Mesenchymal stem cell (in vitro differentiated cells and primary cell): ENCODE results near the gene TNFAIP8.

Source experiments
- DNase-seq: peaks from one replicate; pipeline ENCODE4 v3.0.0-alpha.2; 2013
- H2AFZ ChIP-seq: one replicate; pipeline ENCODE4 v1.6.1; 2013; ENCODE audit warnings: low read depth, mild to moderate bottlenecking, control low read depth, inconsistent platforms, low read length, moderate library complexity
- H2AK5ac ChIP-seq: 2 replicates; pipeline ENCODE4 v1.6.1; 2013; ENCODE audit warnings: low read length, moderate library complexity, mild to moderate bottlenecking, inconsistent platforms; ENCODE audit not compliant: severe bottlenecking
- H2BK120ac ChIP-seq: one replicate; pipeline ENCODE4 v1.6.1; 2013; ENCODE audit warnings: low read depth, mild to moderate bottlenecking, inconsistent platforms, low read length, moderate library complexity
- H2BK12ac ChIP-seq, 2 experiments: one replicate each; pipeline ENCODE4 v1.6.1; 2013; ENCODE audit warnings: inconsistent platforms in 2 of 2, low read length in 2 of 2, mild to moderate bottlenecking in 2 of 2, moderate library complexity in 2 of 2, control low read depth in 1 of 2
- H2BK15ac ChIP-seq: one replicate; pipeline ENCODE4 v1.6.1; 2013; ENCODE audit warnings: mild to moderate bottlenecking, low read depth, inconsistent platforms; ENCODE audit not compliant: poor library complexity, severe bottlenecking
- H2BK5ac ChIP-seq: 2 replicates; pipeline ENCODE4 v1.6.1; 2013; ENCODE audit warnings: low read depth, mild to moderate bottlenecking, low read length, control low read depth, inconsistent platforms; ENCODE audit not compliant: poor library complexity, severe bottlenecking
- H3K14ac ChIP-seq, 2 experiments: one replicate each; pipeline ENCODE4 v1.6.1; 2013; ENCODE audit warnings: inconsistent platforms in 2 of 2, low read length in 2 of 2, control low read depth in 1 of 2, mild to moderate bottlenecking in 1 of 2, moderate library complexity in 1 of 2
- H3K18ac ChIP-seq, 2 experiments: one replicate each; pipeline ENCODE4 v1.6.1; 2013; ENCODE audit warnings: inconsistent platforms in 2 of 2, low read length in 2 of 2, control low read depth in 1 of 2, low read depth in 1 of 2, mild to moderate bottlenecking in 1 of 2
- H3K23ac ChIP-seq, 2 experiments: one replicate each; pipeline ENCODE4 v1.6.1; 2013; ENCODE audit warnings: inconsistent platforms in 2 of 2, low read length in 2 of 2, mild to moderate bottlenecking in 2 of 2, moderate library complexity in 2 of 2, control low read depth in 1 of 2
- H3K27ac ChIP-seq: 2 replicates; pipeline ENCODE4 v1.5.1; 2013; ENCODE audit warnings: mild to moderate bottlenecking, moderate library complexity, low read length, control low read depth, inconsistent platforms; ENCODE audit not compliant: poor library complexity, severe bottlenecking
- H3K27me3 ChIP-seq, 2 experiments: 2 replicates each; pipeline versions ENCODE4 v1.6.1 to v1.7.0; 2013; ENCODE audit warnings: low read length in 2 of 2, mild to moderate bottlenecking in 2 of 2, moderate library complexity in 2 of 2, control low read depth in 1 of 2, inconsistent platforms in 1 of 2; ENCODE audit not compliant: control insufficient read depth in 1 of 2, insufficient read depth in 1 of 2
- H3K36me3 ChIP-seq, 2 experiments: 2 replicates each; pipeline versions ENCODE4 v1.6.1 to v1.7.0; 2013; ENCODE audit warnings: low read length in 2 of 2, control low read depth in 1 of 2, inconsistent platforms in 1 of 2, low read depth in 1 of 2, mild to moderate bottlenecking in 1 of 2; ENCODE audit not compliant: insufficient read depth in 2 of 2, control insufficient read depth in 1 of 2
- H3K4ac ChIP-seq, 2 experiments: one replicate each; pipeline ENCODE4 v1.6.1; 2013; ENCODE audit warnings: inconsistent platforms in 2 of 2, low read length in 2 of 2, mild to moderate bottlenecking in 2 of 2, moderate library complexity in 2 of 2, control low read depth in 1 of 2, low read depth in 1 of 2
- H3K4me1 ChIP-seq: 2 replicates; pipeline ENCODE4 v1.6.1; 2013; ENCODE audit warnings: low read depth, low read length, control low read depth; ENCODE audit not compliant: control insufficient read depth, insufficient read depth
- H3K4me2 ChIP-seq: 2 replicates; pipeline ENCODE4 v1.6.1; 2013; ENCODE audit warnings: low read length, mild to moderate bottlenecking, inconsistent platforms; ENCODE audit not compliant: poor library complexity, severe bottlenecking
- H3K4me3 ChIP-seq, 2 experiments: 2 replicates each; pipeline versions ENCODE4 v1.5.1 to v1.7.0; 2013; ENCODE audit warnings: low read length in 2 of 2, mild to moderate bottlenecking in 2 of 2, control low read depth in 1 of 2, low read depth in 1 of 2; ENCODE audit not compliant: insufficient read depth in 1 of 2
- H3K79me1 ChIP-seq: replicated peaks from 2 replicates; pipeline ENCODE4 v1.6.1; 2013; ENCODE audit warnings: mild to moderate bottlenecking, control low read depth, low read length, inconsistent platforms; ENCODE audit not compliant: poor library complexity, severe bottlenecking
- H3K9ac ChIP-seq: 2 replicates; pipeline ENCODE4 v1.7.0; 2013; ENCODE audit warnings: mild to moderate bottlenecking, low read length, moderate library complexity
- H3K9me3 ChIP-seq: 2 replicates; pipeline ENCODE4 v1.7.0; 2013; ENCODE audit warnings: mild to moderate bottlenecking, low read length; ENCODE audit not compliant: control insufficient read depth
- H4K8ac ChIP-seq: one replicate; pipeline ENCODE4 v1.6.1; 2013; ENCODE audit warnings: inconsistent platforms, mild to moderate bottlenecking, low read length, moderate library complexity
- H4K91ac ChIP-seq: one replicate; pipeline ENCODE4 v1.6.1; 2013; ENCODE audit warnings: mild to moderate bottlenecking, low read length, inconsistent platforms
- WGBS: methylation state at CpG from one replicate; pipeline ENCODE4 v1.1.7; 2013; ENCODE audit warnings: mixed read lengths; 5-methylcytosine and 5-hydroxymethylcytosine counted together

Gene TNFAIP8

GRCh38 chr5:119385536-119386128 is 29.8 kb downstream of the TNFAIP8 start:
- no peaks in the 10 kb centered on the region for H3K27me3 ChIP-seq
- no peak overlapping the region for H3K4me3 ChIP-seq
- H2BK12ac ChIP-seq, result no peak overlapping the region
- H2BK15ac ChIP-seq, result no peak overlapping the region
- H3K4ac ChIP-seq, result no peak overlapping the region
- H4K91ac ChIP-seq, result no peak overlapping the region
- no peak overlapping the region for H3K23ac ChIP-seq
- H3K36me3 ChIP-seq, result no peaks in the 10 kb centered on the region
- peaks cover 5% of the 10 kb centered on the region for H3K4me1 ChIP-seq
- no peak overlapping the region for H4K8ac ChIP-seq
- H3K27ac ChIP-seq, result no peak overlapping the region
- H3K4me2 ChIP-seq, result no peak overlapping the region
- H3K18ac ChIP-seq, result no peak overlapping the region
- H3K79me1 ChIP-seq, result peaks cover 8% of the 10 kb centered on the region
- H2AFZ ChIP-seq, result no peak overlapping the region
- 100% methylated on average over 2 of the region's 3 CpGs for WGBS
- H2BK5ac ChIP-seq, result no peak overlapping the region
- no peak overlapping the region for H3K14ac ChIP-seq
- DNase-seq, result no peak
- no peak overlapping the region for H2AK5ac ChIP-seq
- no peak overlapping the region for H3K9ac ChIP-seq
- H3K9me3 ChIP-seq, result no peaks in the 10 kb centered on the region
- H2BK120ac ChIP-seq, result no peak overlapping the region

- H2BK120ac ChIP-seq, result no peak overlapping the region
- no peak overlapping the region for H4K91ac ChIP-seq
- H3K18ac ChIP-seq, result peak overlapping the region in 1 of 2 experiments; percentile 21
- peak overlapping the region in 1 of 2 experiments; percentile 90 for H2BK12ac ChIP-seq
- H3K4me3 ChIP-seq, result no peak overlapping the region
- no peak overlapping the region for H4K8ac ChIP-seq
- no peak overlapping the region for H3K9ac ChIP-seq
- no peak overlapping the region for H3K27ac ChIP-seq
- no peak overlapping the region for H3K23ac ChIP-seq
- no peak overlapping the region for H2AFZ ChIP-seq
- peaks cover 5% of the 10 kb centered on the region for H3K4me1 ChIP-seq
- H3K9me3 ChIP-seq, result no peaks in the 10 kb centered on the region
- WGBS, result 46% methylated on average over 4 of the region's 6 CpGs
- no peak overlapping the region for H2BK5ac ChIP-seq
- DNase-seq, result no peak
- no peak overlapping the region for H3K4me2 ChIP-seq
- H3K79me1 ChIP-seq, result peaks cover 3% of the 10 kb centered on the region
- H3K36me3 ChIP-seq, result no peaks in the 10 kb centered on the region
- H3K27me3 ChIP-seq, result no peaks in the 10 kb centered on the region
- no peak overlapping the region for H2BK15ac ChIP-seq
- H3K4ac ChIP-seq, result no peak overlapping the region
- no peak overlapping the region for H2AK5ac ChIP-seq
- no peak overlapping the region for H3K14ac ChIP-seq
These were observed 31.0 kb downstream of the TNFAIP8 start for GRCh38 chr5:119386596-119387344.

- Histone ChIP-seq H3K4me3 (no peak overlapping the region), H2BK120ac (no peak overlapping the region), H3K27ac (no peak overlapping the region), H3K4me1 (peaks cover 3% of the 10 kb centered on the region), H2BK15ac (no peak overlapping the region), H2BK5ac (no peak overlapping the region), H3K27me3 (no peaks in the 10 kb centered on the region), H3K14ac (no peak overlapping the region), H2AFZ (no peak overlapping the region), H3K36me3 (no peaks in the 10 kb centered on the region), H3K4me2 (no peak overlapping the region), H4K8ac (no peak overlapping the region), H4K91ac (no peak overlapping the region), H2BK12ac (no peak overlapping the region), H3K4ac (no peak overlapping the region), H3K79me1 (peaks cover 3% of the 10 kb centered on the region), H3K9me3 (no peaks in the 10 kb centered on the region), H3K23ac (no peak overlapping the region), H2AK5ac (no peak overlapping the region), H3K18ac (no peak overlapping the region), H3K9ac (no peak overlapping the region)
- WGBS, result 50% methylated on average over 1 of the region's 2 CpGs
- DNase-seq, result no peak
These were observed 32.3 kb downstream of the TNFAIP8 start for GRCh38 chr5:119387945-119388618.

GRCh38 chr5:119388619-119389190 is 32.9 kb downstream of the TNFAIP8 start:
- Histone ChIP-seq H3K14ac (no peak overlapping the region), H2BK15ac (no peak overlapping the region), H2BK5ac (no peak overlapping the region), H3K27ac (peak overlapping the region; percentile 31), H3K9ac (peak overlapping the region; percentile 78), H4K91ac (no peak overlapping the region), H3K79me1 (peaks cover 3% of the 10 kb centered on the region), H3K36me3 (no peaks in the 10 kb centered on the region), H4K8ac (no peak overlapping the region), H3K27me3 (no peaks in the 10 kb centered on the region), H3K23ac (no peak overlapping the region), H3K4me2 (no peak overlapping the region), H3K18ac (peak overlapping the region in 1 of 2 experiments; percentile 77), H3K4ac (no peak overlapping the region), H2BK120ac (no peak overlapping the region), H2BK12ac (no peak overlapping the region), H3K4me3 (peak overlapping the region in 1 of 2 experiments; percentile 70), H3K4me1 (peaks cover 3% of the 10 kb centered on the region), H3K9me3 (no peaks in the 10 kb centered on the region), H2AFZ (no peak overlapping the region), H2AK5ac (no peak overlapping the region)
- WGBS, result 98% methylated on average over 5 of the region's 5 CpGs
- no peak for DNase-seq
